ENCODE measurements around the gene PRKRA. TPM values are rescaled to one million over a fixed set of nuclear protein-coding genes. Genes with fewer than 3 reads are reported as not detected.
A peak's percentile ranks its signal among the peaks of the same experiment; 100 is the strongest.

The PRKRA gene
- total and polyA plus RNA-seq, 2 donors (not counting 1 experiment from before 2014, with no cell fraction given), result 27.0 to 71.9 TPM

GRCh38 chr2:178401994-178402437 is 49.0 kb downstream of the PRKRA start:
- no peaks in the 10 kb centered on the region for H3K9me3 Mint-ChIP-seq (ENCODE audit: insufficient read depth)
- no peaks in the 10 kb centered on the region for H3K9me3 ChIP-seq (ENCODE audit: control extremely low read depth in 1 of 3, control insufficient read depth in 2 of 3, insufficient read depth in 1 of 3, low read length in 2 of 3)
- H3K27me3 Mint-ChIP-seq, result no peaks in the 10 kb centered on the region
- no peak overlapping the region for H2AFZ ChIP-seq (ENCODE audit: insufficient read depth, low read depth, low read length, poor library complexity, severe bottlenecking)
- no peaks in the 10 kb centered on the region for H3K36me3 ChIP-seq (replicated peaks in 1 of 2; ENCODE audit: control extremely low read depth in 1 of 2, control insufficient read depth in 1 of 2, extremely low read depth in 1 of 2, insufficient read depth in 2 of 2, low read length in 1 of 2)
- H3K79me2 ChIP-seq (ENCODE audit: control insufficient read depth, insufficient read depth, low read length), result no peaks in the 10 kb centered on the region
- ChIA-PET CTCF (interaction anchor here (1.2 to 2.2 kb wide), 2 partner anchors 9 to 12 kb away, joined by 3 to 17 read pairs; no protein-coding TSS in a partner anchor), POLR2A (no interaction called here)
- WGBS (ENCODE audit: insufficient coverage), result 83% methylated on average over 1 of the region's 6 CpGs
- no peaks in the 10 kb centered on the region for H4K20me1 ChIP-seq (ENCODE audit: control insufficient read depth, insufficient read depth, low read length, poor library complexity, severe bottlenecking)
- DNase-seq (no peak), ATAC-seq (ENCODE audit: low read depth) (no peak)
- intact Hi-C loops (cut with micrococcal nuclease), result no loop called here
- no peak overlapping the region for H3K4me3 Mint-ChIP-seq
- TF ChIP-seq EZH2 (IDR thresholded peaks at IDR 0.05; ENCODE audit: borderline replicate concordance, insufficient read depth, low read depth, low read length, poor library complexity, severe bottlenecking) (no peak), CTCF (IDR thresholded peaks at IDR 0.05) (no peak)
- H3K27ac Mint-ChIP-seq, result no peak overlapping the region
- no peaks in the 10 kb centered on the region for H3K4me1 ChIP-seq (ENCODE audit: control insufficient read depth in 2 of 2, insufficient read depth in 2 of 2, low read length in 2 of 2)
- H3K4me1 Mint-ChIP-seq, result peaks cover 6% of the 10 kb centered on the region
- no peaks in the 10 kb centered on the region for H3K27me3 ChIP-seq (replicated peaks in 1 of 4; ENCODE audit: control extremely low read depth in 1 of 4, control insufficient read depth in 3 of 4, insufficient read depth in 4 of 4, low read length in 3 of 4)
- no peak overlapping the region for H3K4me3 ChIP-seq (ENCODE audit: control extremely low read depth in 1 of 5, extremely low read depth in 1 of 5, insufficient read depth in 1 of 5, low read depth in 2 of 5, low read length in 4 of 5)
- H3K27ac ChIP-seq (ENCODE audit: low read length in 2 of 2), result no peak overlapping the region
- H3K4me2 ChIP-seq (replicated peaks; ENCODE audit: low read depth, low read length, poor library complexity, severe bottlenecking), result no peak overlapping the region
- H3K9ac ChIP-seq (ENCODE audit: low read length), result no peak overlapping the region

- H3K27me3 Mint-ChIP-seq, result no peaks in the 10 kb centered on the region
- no peak overlapping the region for H3K27ac ChIP-seq (ENCODE audit: low read length in 2 of 2)
- peak overlapping the region; percentile 11 for H2AFZ ChIP-seq (ENCODE audit: insufficient read depth, low read depth, low read length, poor library complexity, severe bottlenecking)
- no peaks in the 10 kb centered on the region for H3K79me2 ChIP-seq (ENCODE audit: control insufficient read depth, insufficient read depth, low read length)
- no peaks in the 10 kb centered on the region for H3K9me3 ChIP-seq (ENCODE audit: control extremely low read depth in 1 of 3, control insufficient read depth in 2 of 3, insufficient read depth in 1 of 3, low read length in 2 of 3)
- H3K36me3 ChIP-seq (replicated peaks in 1 of 2; ENCODE audit: control extremely low read depth in 1 of 2, control insufficient read depth in 1 of 2, extremely low read depth in 1 of 2, insufficient read depth in 2 of 2, low read length in 1 of 2), result no peaks in the 10 kb centered on the region
- CTCF ChIA-PET, result interaction anchor here (1.5 to 7.8 kb wide), 4 partner anchors 11 to 85 kb away, joined by 3 to 126 read pairs (median 4); no protein-coding TSS in a partner anchor
- WGBS (ENCODE audit: insufficient coverage), result no CpG with 5 or more reads among the region's 7 CpGs
- no peak overlapping the region for H3K4me2 ChIP-seq (replicated peaks; ENCODE audit: low read depth, low read length, poor library complexity, severe bottlenecking)
- no peak overlapping the region for H3K4me3 ChIP-seq (ENCODE audit: control extremely low read depth in 1 of 5, extremely low read depth in 1 of 5, insufficient read depth in 1 of 5, low read depth in 2 of 5, low read length in 4 of 5)
- POLR2A ChIA-PET, result no interaction called here
- H3K4me1 ChIP-seq (ENCODE audit: control insufficient read depth in 2 of 2, insufficient read depth in 2 of 2, low read length in 2 of 2), result no peaks in the 10 kb centered on the region
- H3K9ac ChIP-seq (ENCODE audit: low read length), result no peak overlapping the region
- no peaks in the 10 kb centered on the region for H4K20me1 ChIP-seq (ENCODE audit: control insufficient read depth, insufficient read depth, low read length, poor library complexity, severe bottlenecking)
- H3K27me3 ChIP-seq (replicated peaks in 1 of 4; ENCODE audit: control extremely low read depth in 1 of 4, control insufficient read depth in 3 of 4, insufficient read depth in 4 of 4, low read length in 3 of 4), result no peaks in the 10 kb centered on the region
- no peaks in the 10 kb centered on the region for H3K9me3 Mint-ChIP-seq (ENCODE audit: insufficient read depth)
- H3K4me1 Mint-ChIP-seq, result no peaks in the 10 kb centered on the region
- TF ChIP-seq CTCF (IDR thresholded peaks at IDR 0.05) (peak; percentile 87), EZH2 (IDR thresholded peaks at IDR 0.05; ENCODE audit: borderline replicate concordance, insufficient read depth, low read depth, low read length, poor library complexity, severe bottlenecking) (no peak)
- intact Hi-C loops (cut with micrococcal nuclease), result loop anchor here (1.0 to 5.0 kb wide), 3 partner anchors 17 to 1354 kb away; partner anchors contain the start of gene RBM45
- no peak overlapping the region for H3K4me3 Mint-ChIP-seq
- DNase-seq, result peak; percentile 60
- H3K27ac Mint-ChIP-seq, result no peak overlapping the region
- ATAC-seq (ENCODE audit: low read depth), result peak; percentile 49
Measured at GRCh38 chr2:178397002-178397605, 53.9 kb downstream of the PRKRA start.

All from B cell (primary cell).